GM23338 (cell line): Measurements from ENCODE around the gene MFRP. TPM values are rescaled to one million over a fixed set of nuclear protein-coding genes. Genes with fewer than 3 reads are reported as not detected.

Source experiments
- ATAC-seq: fragments of 200-7000 bp; cut with Tn5 transposase; 3 replicates; pipeline ENCODE4 v1.9.1; 2020
- DNase-seq: peaks from one replicate; pipeline ENCODE4 v3.0.0-alpha.2; 2015; ENCODE audit warnings: low spot score
- H2AFZ ChIP-seq: fragments of 200-600 bp; sonication (generic); 2 replicates; pipeline ENCODE4 v1.8.0; 2016; ENCODE audit warnings: antibody characterized with exemption, mild to moderate bottlenecking, moderate library complexity
- H3F3A ChIP-seq: fragments of 200-600 bp; sonication (generic); replicated peaks from 2 replicates; pipeline ENCODE4 v1.8.0; 2017; ENCODE audit warnings: antibody characterized with exemption, mixed run types, low read depth
- H3K27ac ChIP-seq: fragments of 200-600 bp; sonication (generic); 2 replicates; pipeline ENCODE4 v1.6.1; 2016; ENCODE audit warnings: low read depth
- H3K27me3 ChIP-seq: fragments of 200-600 bp; sonication (generic); 2 replicates; pipeline ENCODE4 v1.8.0; 2016; ENCODE audit warnings: mild to moderate bottlenecking, mixed run types, moderate library complexity; ENCODE audit not compliant: insufficient read depth
- H3K36me3 ChIP-seq: fragments of 200-600 bp; sonication (generic); 2 replicates; pipeline ENCODE4 v1.8.0; 2016; ENCODE audit warnings: mild to moderate bottlenecking; ENCODE audit not compliant: insufficient read depth
- H3K4me1 ChIP-seq: fragments of 200-600 bp; sonication (generic); 2 replicates; pipeline ENCODE4 v1.8.0; 2016; ENCODE audit warnings: mild to moderate bottlenecking, moderate library complexity; ENCODE audit not compliant: insufficient read depth
- H3K4me2 ChIP-seq: fragments of 200-600 bp; sonication (generic); 2 replicates; pipeline ENCODE4 v1.7.1; 2017; ENCODE audit warnings: mixed run types
- H3K4me3 ChIP-seq: fragments of 200-600 bp; sonication (generic); 2 replicates; pipeline ENCODE4 v1.6.1; 2016; ENCODE audit warnings: mixed run types
- H3K79me2 ChIP-seq: fragments of 200-600 bp; sonication (generic); replicated peaks from 2 replicates; pipeline ENCODE4 v1.8.0; 2017; ENCODE audit warnings: mild to moderate bottlenecking; ENCODE audit not compliant: insufficient read depth
- H3K9me2 ChIP-seq: fragments of 200-600 bp; sonication (generic); 2 replicates; pipeline ENCODE4 v1.8.0; 2017; ENCODE audit not compliant: insufficient read depth
- H4K20me1 ChIP-seq: fragments of 200-600 bp; sonication (generic); replicated peaks from 2 replicates; pipeline ENCODE4 v1.8.0; 2017; ENCODE audit warnings: mild to moderate bottlenecking; ENCODE audit not compliant: insufficient read depth
- H3K27ac Mint-ChIP-seq: 2 replicates; pipeline ENCODE4 v1.8.0; 2020; ENCODE audit warnings: inconsistent platforms, mild to moderate bottlenecking, moderate library complexity, mixed read lengths
- H3K27me3 Mint-ChIP-seq: 3 replicates; pipeline ENCODE4 v1.8.0; 2022; ENCODE audit warnings: low read depth, mild to moderate bottlenecking, moderate library complexity, mixed read lengths, inconsistent platforms; ENCODE audit not compliant: insufficient read depth, poor library complexity
- H3K36me3 Mint-ChIP-seq: 3 replicates; pipeline ENCODE4 v1.8.0; 2021; ENCODE audit warnings: low read depth, mild to moderate bottlenecking, inconsistent platforms, moderate library complexity, mixed read lengths
- H3K4me1 Mint-ChIP-seq: 3 replicates; pipeline ENCODE4 v1.8.0; 2020; ENCODE audit warnings: mild to moderate bottlenecking, inconsistent platforms, mixed read lengths
- H3K4me3 Mint-ChIP-seq: 3 replicates; pipeline ENCODE4 v1.8.0; 2021; ENCODE audit warnings: moderate library complexity, mild to moderate bottlenecking, inconsistent platforms, mixed read lengths
- H3K9me3 Mint-ChIP-seq: 3 replicates; pipeline ENCODE4 v1.8.0; 2020; ENCODE audit warnings: moderate library complexity, mild to moderate bottlenecking, inconsistent platforms, mixed read lengths
- NANOG ChIP-seq: IDR thresholded peaks from 2 replicates; pipeline ENCODE4 v1.6.1; 2016; ENCODE audit warnings: antibody characterized with exemption, borderline replicate concordance
- POLR2AphosphoS5 ChIP-seq: IDR thresholded peaks from 2 replicates; pipeline ENCODE4 v1.6.1; 2016; ENCODE audit warnings: antibody characterized with exemption, low read depth
- STAT1 ChIP-seq: IDR thresholded peaks from one replicate; pipeline ENCODE4 v1.6.1; 2016; ENCODE audit warnings: antibody characterized with exemption; ENCODE audit not compliant: unreplicated experiment
- ZNF331 ChIP-seq: fragments of 250-450 bp; sonication (Bioruptor Pico); IDR thresholded peaks from 2 replicates; pipeline ENCODE4 v1.5.0; 2020; ENCODE audit warnings: low read depth, mild to moderate bottlenecking, moderate library complexity
- polyA plus RNA-seq: library from polyadenylated mRNA; unstranded; fragments of >200 nt; fragmentation: Nextera tagmentation; extraction: Ambion mirVana; gene quantifications from 2 replicates; pipeline ENCODE4 v1.2.1, GENCODE V29; 2016
- total RNA-seq: library from RNA; depleted of rRNA; stranded (reverse); fragments of >200 nt; shearing (Covaris generic); gene quantifications from 2 replicates; pipeline ENCODE4 v1.2.3, GENCODE V29; 2014
- TF ChIP-seq, protein P1 (sequence below): IDR thresholded peaks from one replicate; pipeline ENCODE4 v1.6.1; 2018; ENCODE audit warnings: antibody characterized with exemption; ENCODE audit not compliant: unreplicated experiment
- TF ChIP-seq, protein P2 (sequence below): IDR thresholded peaks from 2 replicates; pipeline ENCODE4 v1.6.1; 2016; ENCODE audit warnings: antibody characterized with exemption

Gene MFRP
- total and polyA plus RNA-seq, 2 experiments from 2014 or later: 0.03 TPM; not detected in 1

DNA sequence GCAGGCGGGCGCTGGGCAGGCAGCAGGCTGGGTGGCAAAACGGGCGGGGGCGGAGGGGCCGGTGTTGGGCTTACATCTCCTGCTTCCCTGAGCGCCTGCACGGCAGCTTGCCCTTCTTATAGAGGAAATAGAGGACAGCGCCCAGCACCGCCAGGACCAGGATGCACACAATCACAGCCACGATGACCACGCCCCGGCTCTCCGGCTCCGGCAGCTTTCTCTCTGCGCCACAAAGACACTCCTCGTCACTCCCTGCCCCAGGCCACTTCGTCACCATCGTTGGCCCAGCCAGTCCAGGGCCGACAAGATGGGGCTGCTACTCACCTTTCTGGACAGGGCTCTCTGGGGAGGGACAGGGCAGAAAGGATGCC is 35.8 kb downstream of the MFRP start:
- DNase-seq (no peak), ATAC-seq (no peak)
- H3K4me3 ChIP-seq: no peak overlapping the region
- Mint-ChIP-seq H3K4me3 (no peak overlapping the region), H3K9me3 (no peaks in the 10 kb centered on the region), H3K36me3 (peaks cover 18% of the 10 kb centered on the region; the same call in 2 of the 3 replicates), H3K4me1 (peaks cover 17% of the 10 kb centered on the region), H3K27ac (no peak overlapping the region), H3K27me3 (peaks cover 31% of the 10 kb centered on the region)
- no peak overlapping the region for H3K27ac ChIP-seq
- no peak overlapping the region for H3K4me2 ChIP-seq
- TF ChIP-seq NANOG (no peak), POLR2AphosphoS5 (no peak), ZNF331 (CRISPR knock-in tag) (no peak), STAT1 (no peak)
- TF ChIP-seq, protein P1, sequence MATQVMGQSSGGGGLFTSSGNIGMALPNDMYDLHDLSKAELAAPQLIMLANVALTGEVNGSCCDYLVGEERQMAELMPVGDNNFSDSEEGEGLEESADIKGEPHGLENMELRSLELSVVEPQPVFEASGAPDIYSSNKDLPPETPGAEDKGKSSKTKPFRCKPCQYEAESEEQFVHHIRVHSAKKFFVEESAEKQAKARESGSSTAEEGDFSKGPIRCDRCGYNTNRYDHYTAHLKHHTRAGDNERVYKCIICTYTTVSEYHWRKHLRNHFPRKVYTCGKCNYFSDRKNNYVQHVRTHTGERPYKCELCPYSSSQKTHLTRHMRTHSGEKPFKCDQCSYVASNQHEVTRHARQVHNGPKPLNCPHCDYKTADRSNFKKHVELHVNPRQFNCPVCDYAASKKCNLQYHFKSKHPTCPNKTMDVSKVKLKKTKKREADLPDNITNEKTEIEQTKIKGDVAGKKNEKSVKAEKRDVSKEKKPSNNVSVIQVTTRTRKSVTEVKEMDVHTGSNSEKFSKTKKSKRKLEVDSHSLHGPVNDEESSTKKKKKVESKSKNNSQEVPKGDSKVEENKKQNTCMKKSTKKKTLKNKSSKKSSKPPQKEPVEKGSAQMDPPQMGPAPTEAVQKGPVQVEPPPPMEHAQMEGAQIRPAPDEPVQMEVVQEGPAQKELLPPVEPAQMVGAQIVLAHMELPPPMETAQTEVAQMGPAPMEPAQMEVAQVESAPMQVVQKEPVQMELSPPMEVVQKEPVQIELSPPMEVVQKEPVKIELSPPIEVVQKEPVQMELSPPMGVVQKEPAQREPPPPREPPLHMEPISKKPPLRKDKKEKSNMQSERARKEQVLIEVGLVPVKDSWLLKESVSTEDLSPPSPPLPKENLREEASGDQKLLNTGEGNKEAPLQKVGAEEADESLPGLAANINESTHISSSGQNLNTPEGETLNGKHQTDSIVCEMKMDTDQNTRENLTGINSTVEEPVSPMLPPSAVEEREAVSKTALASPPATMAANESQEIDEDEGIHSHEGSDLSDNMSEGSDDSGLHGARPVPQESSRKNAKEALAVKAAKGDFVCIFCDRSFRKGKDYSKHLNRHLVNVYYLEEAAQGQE: no peak
- H3K27me3 ChIP-seq: peaks cover 12% of the 10 kb centered on the region
- peaks cover 14% of the 10 kb centered on the region for H4K20me1 ChIP-seq
- no peaks in the 10 kb centered on the region for H3K79me2 ChIP-seq
- 0 out of 2 replicates have a peak, but pooled peaks cover under 1% of the 10 kb centered on the region for H3F3A ChIP-seq
- peaks cover 3% of the 10 kb centered on the region; the same call in 1 of the 2 replicates for H3K36me3 ChIP-seq
- H3K4me1 ChIP-seq: peaks cover 22% of the 10 kb centered on the region
- H3K9me2 ChIP-seq: no peaks in the 10 kb centered on the region
- no peak overlapping the region for H2AFZ ChIP-seq

DNA sequence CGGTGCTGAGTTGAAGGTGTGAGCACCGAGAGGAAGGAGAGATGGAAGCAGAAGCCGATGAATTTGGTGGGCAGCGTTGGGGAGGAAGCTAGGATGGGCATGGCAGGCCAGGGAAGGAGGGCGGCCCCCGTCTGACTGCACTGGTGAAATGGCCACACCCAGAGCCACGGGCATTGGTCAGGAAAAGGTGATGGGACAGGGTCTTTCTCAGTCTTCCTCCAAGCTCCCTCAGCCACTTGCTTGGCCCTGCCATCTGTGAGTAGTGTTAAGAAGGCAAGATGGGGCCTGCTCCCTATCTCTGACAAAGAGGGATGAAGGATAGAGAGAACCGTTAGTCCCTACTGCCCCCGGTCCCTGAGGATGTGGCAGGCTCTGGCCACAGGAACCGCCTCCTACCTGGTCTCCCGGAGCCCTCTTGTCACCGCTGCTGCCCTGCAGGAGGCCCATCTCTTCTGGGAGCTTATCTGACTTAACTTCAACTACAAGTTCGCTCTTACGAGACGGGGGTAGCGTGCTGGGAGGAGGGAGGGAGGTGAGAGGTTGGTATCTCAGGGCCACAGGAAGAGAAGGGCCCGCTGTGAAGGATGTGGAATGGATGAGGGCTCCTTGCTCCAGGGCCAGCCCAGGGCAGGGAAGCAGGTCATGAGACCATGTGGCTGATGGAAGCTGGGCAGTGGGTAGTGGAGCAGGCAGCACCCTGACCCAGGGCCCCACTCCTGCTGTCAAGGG is 36.4 kb downstream of the MFRP start:
- Histone ChIP-seq H3K36me3 (peaks cover 7% of the 10 kb centered on the region; the same call in 1 of the 2 replicates), H4K20me1 (peaks cover 14% of the 10 kb centered on the region), H3K9me2 (no peaks in the 10 kb centered on the region), H3K27ac (no peak overlapping the region), H3K27me3 (peaks cover 7% of the 10 kb centered on the region), H3K4me2 (no peak overlapping the region), H2AFZ (no peak overlapping the region), H3K79me2 (no peaks in the 10 kb centered on the region), H3K4me3 (no peak overlapping the region), H3K4me1 (peaks cover 20% of the 10 kb centered on the region; the same call in 1 of the 2 replicates), H3F3A (0 out of 2 replicates have a peak, but pooled peaks cover 3% of the 10 kb centered on the region)
- ATAC-seq (no peak), DNase-seq (no peak)
- TF ChIP-seq, protein P2, sequence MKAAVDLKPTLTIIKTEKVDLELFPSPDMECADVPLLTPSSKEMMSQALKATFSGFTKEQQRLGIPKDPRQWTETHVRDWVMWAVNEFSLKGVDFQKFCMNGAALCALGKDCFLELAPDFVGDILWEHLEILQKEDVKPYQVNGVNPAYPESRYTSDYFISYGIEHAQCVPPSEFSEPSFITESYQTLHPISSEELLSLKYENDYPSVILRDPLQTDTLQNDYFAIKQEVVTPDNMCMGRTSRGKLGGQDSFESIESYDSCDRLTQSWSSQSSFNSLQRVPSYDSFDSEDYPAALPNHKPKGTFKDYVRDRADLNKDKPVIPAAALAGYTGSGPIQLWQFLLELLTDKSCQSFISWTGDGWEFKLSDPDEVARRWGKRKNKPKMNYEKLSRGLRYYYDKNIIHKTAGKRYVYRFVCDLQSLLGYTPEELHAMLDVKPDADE: no peak
- Mint-ChIP-seq H3K27me3 (peaks cover 25% of the 10 kb centered on the region), H3K27ac (no peak overlapping the region), H3K9me3 (no peaks in the 10 kb centered on the region), H3K4me1 (peaks cover 19% of the 10 kb centered on the region), H3K36me3 (peaks cover 21% of the 10 kb centered on the region; the same call in 2 of the 3 replicates), H3K4me3 (no peak overlapping the region)
